Fibroblast of lung (primary cell): ENCODE results near the gene SCGB1D1.

Experiments used
- EZH2 ChIP-seq: IDR thresholded peaks from 2 replicates; pipeline ENCODE4 v1.5.1; 2012; ENCODE audit warnings: low read length, control low read depth, mild to moderate bottlenecking; ENCODE audit errors: missing control alignments
- TF ChIP-seq, protein P1 (sequence below), 2 donors: IDR thresholded peaks in 1 of 2; conservative IDR thresholded peaks in 1 of 2; 1 replicate in 1 of 2; 2 replicates in 1 of 2; pipeline ENCODE4 v1.5.1; 2011 to 2012; ENCODE audit warnings: low read length in 2 of 2, control low read depth in 1 of 2, inconsistent platforms in 1 of 2, low read depth in 1 of 2, mild to moderate bottlenecking in 1 of 2

DNA sequence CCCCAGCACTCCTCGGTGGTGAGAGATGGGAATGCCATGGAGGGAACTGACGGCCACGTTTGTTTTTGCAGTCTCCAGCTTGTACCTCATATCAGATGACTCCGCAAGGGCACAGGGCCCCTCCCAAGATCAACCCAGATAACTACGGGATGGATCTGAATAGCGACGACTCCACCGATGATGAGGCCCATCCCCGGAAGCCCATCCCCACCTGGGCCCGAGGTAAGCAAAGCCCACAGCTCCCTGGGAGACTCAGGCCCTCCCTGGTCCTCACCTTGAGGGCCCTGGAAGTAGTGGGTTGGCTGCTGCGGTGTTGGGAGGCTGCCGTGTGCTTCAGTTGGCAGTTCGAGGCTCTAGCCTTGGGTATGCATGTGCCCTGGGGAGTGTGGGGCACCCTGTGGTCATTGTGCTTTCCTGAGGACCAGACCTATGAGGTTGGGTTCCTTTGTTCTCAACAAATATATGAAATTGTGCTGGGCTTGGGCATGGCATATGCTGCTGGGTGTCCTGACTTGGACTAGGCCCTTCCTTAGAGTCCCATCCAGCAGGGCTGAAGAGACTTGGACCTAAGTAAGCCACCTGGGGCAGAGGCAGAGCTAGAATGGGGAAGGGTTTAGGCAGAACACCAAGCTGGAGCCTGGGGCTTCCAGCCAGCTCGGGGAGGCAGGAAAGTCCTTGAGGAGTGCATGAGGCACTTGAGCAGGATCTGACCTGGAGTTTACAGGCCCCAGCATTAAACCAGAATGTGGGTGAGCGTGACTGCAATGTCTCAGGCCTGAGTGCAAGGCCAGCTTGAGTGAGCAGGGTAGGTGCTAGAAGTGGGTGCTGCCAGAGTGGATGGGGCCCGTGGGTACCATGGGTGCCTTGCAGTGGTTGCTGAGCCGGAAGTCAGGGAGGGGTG lies 39.8 kb upstream of the SCGB1D1 start:
- TF ChIP-seq, protein P1, sequence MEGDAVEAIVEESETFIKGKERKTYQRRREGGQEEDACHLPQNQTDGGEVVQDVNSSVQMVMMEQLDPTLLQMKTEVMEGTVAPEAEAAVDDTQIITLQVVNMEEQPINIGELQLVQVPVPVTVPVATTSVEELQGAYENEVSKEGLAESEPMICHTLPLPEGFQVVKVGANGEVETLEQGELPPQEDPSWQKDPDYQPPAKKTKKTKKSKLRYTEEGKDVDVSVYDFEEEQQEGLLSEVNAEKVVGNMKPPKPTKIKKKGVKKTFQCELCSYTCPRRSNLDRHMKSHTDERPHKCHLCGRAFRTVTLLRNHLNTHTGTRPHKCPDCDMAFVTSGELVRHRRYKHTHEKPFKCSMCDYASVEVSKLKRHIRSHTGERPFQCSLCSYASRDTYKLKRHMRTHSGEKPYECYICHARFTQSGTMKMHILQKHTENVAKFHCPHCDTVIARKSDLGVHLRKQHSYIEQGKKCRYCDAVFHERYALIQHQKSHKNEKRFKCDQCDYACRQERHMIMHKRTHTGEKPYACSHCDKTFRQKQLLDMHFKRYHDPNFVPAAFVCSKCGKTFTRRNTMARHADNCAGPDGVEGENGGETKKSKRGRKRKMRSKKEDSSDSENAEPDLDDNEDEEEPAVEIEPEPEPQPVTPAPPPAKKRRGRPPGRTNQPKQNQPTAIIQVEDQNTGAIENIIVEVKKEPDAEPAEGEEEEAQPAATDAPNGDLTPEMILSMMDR (conservative IDR thresholded peaks at IDR 0.05 in 1 of 2, IDR thresholded peaks at IDR 0.05 in 1 of 2; ENCODE audit: low read depth in 1 of 2, low read length in 2 of 2): no peak
- no peak for TF ChIP-seq EZH2
